Stomach (tissue), 9 donors: ENCODE data around the gene CNTN4. TPM values are rescaled to one million over a fixed set of nuclear protein-coding genes. Genes with fewer than 3 reads are reported as not detected.

Experiments used
- DNase-seq, 2 donors: peaks; one replicate each; pipeline versions ENCODE4 v3.0.0 to v3.0.0-alpha.2; 2013 to 2019
- H3K27ac ChIP-seq, 5 donors: fragments of 200-600 bp in 4 of 5; sonication (generic) in 4 of 5; one replicate each; pipeline ENCODE4 v1.5.1; 2013 to 2019; ENCODE audit warnings: mild to moderate bottlenecking in 1 of 5, moderate library complexity in 1 of 5
- H3K27me3 ChIP-seq, 3 donors: fragments of 200-600 bp; sonication (generic); one replicate each; pipeline ENCODE4 v1.5.1; 2017 to 2019; ENCODE audit warnings: mixed run types in 1 of 3
- H3K36me3 ChIP-seq, 4 donors: fragments of 200-600 bp; sonication (generic); 1 replicate in 3 of 4; 2 replicates in 1 of 4; pipeline ENCODE4 v1.5.1; 2016 to 2019
- H3K4me1 ChIP-seq, 4 donors: fragments of 200-600 bp; sonication (generic); one replicate each; pipeline ENCODE4 v1.5.1; 2016 to 2019
- H3K4me3 ChIP-seq, 4 donors: fragments of 200-600 bp; sonication (generic) in 3 of 4; one replicate each; pipeline ENCODE4 v1.5.1; 2016 to 2019; ENCODE audit warnings: mild to moderate bottlenecking in 1 of 4
- H3K9me3 ChIP-seq, 4 donors: fragments of 200-600 bp; sonication (generic); one replicate each; pipeline ENCODE4 v1.5.1; 2016 to 2019
- CTCF ChIP-seq, 7 experiments: fragments of 450-650 bp in 4 of 7; fragments of 200-600 bp in 3 of 7; sonication (generic) in 3 of 7; IDR thresholded peaks; one replicate each; pipeline ENCODE4 v1.5.1; 2016 to 2019; ENCODE audit warnings: antibody characterized with exemption in 7 of 7, control low read depth in 2 of 7, mild to moderate bottlenecking in 1 of 7
- EP300 ChIP-seq: sonication (generic); formaldehyde crosslinking; IDR thresholded peaks from one replicate; pipeline ENCODE4 v1.6.1; 2017; ENCODE audit warnings: antibody characterized with exemption
- POLR2A ChIP-seq, 4 donors: fragments of 450-650 bp; IDR thresholded peaks; one replicate each; pipeline ENCODE4 v1.6.1; 2016; ENCODE audit warnings: antibody characterized with exemption in 4 of 4, control low read depth in 2 of 4, mild to moderate bottlenecking in 1 of 4, moderate library complexity in 1 of 4
- POLR2AphosphoS5 ChIP-seq, 3 donors: sonication (generic); formaldehyde crosslinking; IDR thresholded peaks; one replicate each; pipeline ENCODE4 v1.6.1; 2016; ENCODE audit warnings: antibody characterized with exemption in 3 of 3
- WGBS, 5 donors: extraction: QIAGEN DNeasy Blood & Tissue Kit in 3 of 5; methylation state at CpG; one replicate each; pipeline versions ENCODE4 v1.1.5 to v1.1.7; 2013 to 2018; 5-methylcytosine and 5-hydroxymethylcytosine counted together
- intact Hi-C: fragments of 100-400 bp; cut with DNase I; formaldehyde crosslinking; loops from one replicate; pipeline ENCODE4 v1.15.1; 2023; ENCODE audit warnings: low total_unique reads
- polyA plus RNA-seq, 3 donors: library from polyadenylated mRNA; stranded (reverse); fragments of 200-250 nt; gene quantifications; one replicate each; pipeline ENCODE4 v1.2.3, GENCODE V29; 2013
- total RNA-seq, 5 donors: library from RNA; depleted of rRNA; stranded (reverse); fragments of >200 nt; gene quantifications; one replicate each; pipeline versions ENCODE4 v1.1.0 to v1.2.3, GENCODE V29; 2014 to 2016
- donor health status: healthy with polysubstance abuse.
- donor health status: Bipolar disorder and iron deficiency.
- donor health status: healthy.

CNTN4 gene
- total and polyA plus RNA-seq, 8 donors: 0.45 to 97.0 (median 5.6) TPM

- Histone ChIP-seq H3K27ac (no peak overlapping the region), H3K36me3 (no peaks in the 10 kb centered on the region), H3K9me3 (no peaks in the 10 kb centered on the region), H3K4me1 (no peaks in the 10 kb centered on the region), H3K27me3 (no peaks in the 10 kb centered on the region), H3K4me3 (no peak overlapping the region)
- 71 to 85% (median 77%) methylated on average over 5 of the region's 5 CpGs for WGBS, 5 donors
- TF ChIP-seq EP300: no peak
- no peak for TF ChIP-seq POLR2A (IDR thresholded peaks at IDR 0.05)
- TF ChIP-seq POLR2AphosphoS5 (IDR thresholded peaks at IDR 0.05): no peak
- TF ChIP-seq CTCF (IDR thresholded peaks at IDR 0.05): no peak
- intact Hi-C loops: no loop called here
- DNase-seq: no peak
These were observed 441.4 kb downstream of the CNTN4 start for GRCh38 chr3:2540115-2540514.

- no peaks in the 10 kb centered on the region for H3K36me3 ChIP-seq
- 58 to 78% (median 72%) methylated on average over 3 of the region's 3 CpGs for WGBS, 5 donors
- no peak overlapping the region for H3K27ac ChIP-seq
- no peak overlapping the region for H3K4me3 ChIP-seq
- no peak for TF ChIP-seq CTCF (IDR thresholded peaks at IDR 0.05)
- no peak for TF ChIP-seq POLR2AphosphoS5 (IDR thresholded peaks at IDR 0.05)
- no peak for TF ChIP-seq POLR2A (IDR thresholded peaks at IDR 0.05)
- no peak for TF ChIP-seq EP300
- no peak for DNase-seq
- intact Hi-C loops: no loop called here
- H3K4me1 ChIP-seq: no peaks in the 10 kb centered on the region
- peaks cover 0 to 11% (median 2%) of the 10 kb centered on the region in 4 donors for H3K9me3 ChIP-seq
- H3K27me3 ChIP-seq: no peaks in the 10 kb centered on the region
These were observed 444.6 kb downstream of the CNTN4 start for GRCh38 chr3:2543247-2543646.

- 89 to 98% (median 92%) methylated on average over 2 of the region's 2 CpGs for WGBS, 5 donors
- no peak for DNase-seq
- Histone ChIP-seq H3K9me3 (peaks cover 0 to 11% (median 3%) of the 10 kb centered on the region in 4 donors), H3K27ac (no peak overlapping the region), H3K4me3 (no peak overlapping the region), H3K4me1 (no peaks in the 10 kb centered on the region), H3K27me3 (no peaks in the 10 kb centered on the region), H3K36me3 (no peaks in the 10 kb centered on the region)
- intact Hi-C loops: no loop called here
- TF ChIP-seq POLR2AphosphoS5 (IDR thresholded peaks at IDR 0.05): no peak
- TF ChIP-seq CTCF (IDR thresholded peaks at IDR 0.05): no peak
- TF ChIP-seq POLR2A (IDR thresholded peaks at IDR 0.05): no peak
- TF ChIP-seq EP300: no peak
These were observed 445.5 kb downstream of the CNTN4 start for GRCh38 chr3:2544212-2544611.

- Histone ChIP-seq H3K36me3 (no peaks in the 10 kb centered on the region), H3K4me3 (no peak overlapping the region), H3K27ac (no peak overlapping the region), H3K9me3 (peaks cover 0 to 11% (median 3%) of the 10 kb centered on the region in 4 donors), H3K4me1 (no peaks in the 10 kb centered on the region), H3K27me3 (no peaks in the 10 kb centered on the region)
- TF ChIP-seq POLR2A (IDR thresholded peaks at IDR 0.05) (no peak), POLR2AphosphoS5 (IDR thresholded peaks at IDR 0.05) (no peak), EP300 (no peak), CTCF (IDR thresholded peaks at IDR 0.05) (no peak)
- DNase-seq: no peak
- intact Hi-C loops: no loop called here
- WGBS, 5 donors: 68 to 82% (median 69%) methylated on average over 2 of the region's 2 CpGs
These were observed 446.1 kb downstream of the CNTN4 start for GRCh38 chr3:2544718-2545117.
